Measurements from ENCODE around the gene FAF1. TPM values are rescaled to one million over a fixed set of nuclear protein-coding genes. Genes with fewer than 3 reads are reported as not detected.

Gene FAF1
- total RNA-seq, 2 donors from 2014 or later, result 17.8 to 27.5 TPM

GRCh38 chr1:50983219-50983802, 23.2 kb upstream of the FAF1 start:
- WGBS, 2 donors, result 34 to 45% methylated on average over 2 of the region's 2 CpGs
- H3K27ac ChIP-seq, result peak overlapping the region in 1 of 4 donors; percentile 97
- no peak for TF ChIP-seq CTCF (IDR thresholded peaks at IDR 0.05)
- no peak for TF ChIP-seq POLR2A (IDR thresholded peaks at IDR 0.05)
- ATAC-seq, result no peak
- no peak for DNase-seq
- H3K36me3 ChIP-seq (replicated peaks in 1 of 2; ENCODE audit: insufficient read depth in 1 of 2, low read depth in 2 of 2), result no peaks in the 10 kb centered on the region
- H3K4me1 ChIP-seq, result peaks cover 10% of the 10 kb centered on the region
- no peaks in the 10 kb centered on the region for H3K27me3 ChIP-seq
- H3K4me3 ChIP-seq, result no peak overlapping the region
- H3K9me3 ChIP-seq, result no peaks in the 10 kb centered on the region
- intact Hi-C loops (cut with DNase I), result no loop called here

- Histone ChIP-seq H3K27ac (peak overlapping the region in 1 of 4 donors; percentile 97), H3K4me3 (no peak overlapping the region), H3K27me3 (no peaks in the 10 kb centered on the region), H3K36me3 (replicated peaks in 1 of 2; ENCODE audit: insufficient read depth in 1 of 2, low read depth in 2 of 2) (no peaks in the 10 kb centered on the region), H3K4me1 (peaks cover 10% of the 10 kb centered on the region), H3K9me3 (no peaks in the 10 kb centered on the region)
- no peak for TF ChIP-seq CTCF (IDR thresholded peaks at IDR 0.05)
- no peak for ATAC-seq
- no peak for DNase-seq
- intact Hi-C loops (cut with DNase I), result no loop called here
- WGBS, 2 donors, result 67 to 89% methylated on average over 3 of the region's 3 CpGs
These were observed 22.5 kb upstream of the FAF1 start for GRCh38 chr1:50982611-50983010.

GRCh38 chr1:50981741-50982140, 21.7 kb upstream of the FAF1 start:
- intact Hi-C loops (cut with DNase I), result no loop called here
- H3K4me3 ChIP-seq, result no peak overlapping the region
- TF ChIP-seq POLR2A (IDR thresholded peaks at IDR 0.05) (no peak), CTCF (IDR thresholded peaks at IDR 0.05) (no peak)
- no peaks in the 10 kb centered on the region for H3K27me3 ChIP-seq
- no peak for DNase-seq
- peaks cover 13% of the 10 kb centered on the region for H3K4me1 ChIP-seq
- peak overlapping the region in 1 of 4 donors; percentile 97 for H3K27ac ChIP-seq
- H3K9me3 ChIP-seq, result no peaks in the 10 kb centered on the region
- ATAC-seq, result no peak
- WGBS, 2 donors, result 64 to 65% methylated on average over 1 of the region's 1 CpG
- no peaks in the 10 kb centered on the region for H3K36me3 ChIP-seq (replicated peaks in 1 of 2; ENCODE audit: insufficient read depth in 1 of 2, low read depth in 2 of 2)

- DNase-seq (no peak), ATAC-seq (no peak)
- no peaks in the 10 kb centered on the region for H3K27me3 ChIP-seq
- TF ChIP-seq CTCF (IDR thresholded peaks at IDR 0.05), result no peak
- no peak for TF ChIP-seq POLR2A (IDR thresholded peaks at IDR 0.05)
- no peaks in the 10 kb centered on the region for H3K9me3 ChIP-seq
- H3K36me3 ChIP-seq (replicated peaks in 1 of 2; ENCODE audit: insufficient read depth in 1 of 2, low read depth in 2 of 2), result no peaks in the 10 kb centered on the region
- intact Hi-C loops (cut with DNase I), result no loop called here
- peak overlapping the region in 3 of 4 donors; percentile 88 to 97 (median 92) for H3K27ac ChIP-seq
- H3K4me1 ChIP-seq, result peaks cover 19% of the 10 kb centered on the region
- H3K4me3 ChIP-seq, result no peak overlapping the region
These were observed 20.4 kb upstream of the FAF1 start for GRCh38 chr1:50980505-50980904.

- DNase-seq (no peak), ATAC-seq (no peak)
- 19 to 42% methylated on average over 1 of the region's 1 CpG for WGBS, 2 donors
- intact Hi-C loops (cut with DNase I), result no loop called here
- Histone ChIP-seq H3K4me1 (peaks cover 19% of the 10 kb centered on the region), H3K36me3 (replicated peaks in 1 of 2; ENCODE audit: insufficient read depth in 1 of 2, low read depth in 2 of 2) (no peaks in the 10 kb centered on the region), H3K4me3 (no peak overlapping the region), H3K27ac (peak overlapping the region in 3 of 4 donors; percentile 88 to 97 (median 92)), H3K27me3 (no peaks in the 10 kb centered on the region), H3K9me3 (no peaks in the 10 kb centered on the region)
- TF ChIP-seq CTCF (IDR thresholded peaks at IDR 0.05) (no peak), POLR2A (IDR thresholded peaks at IDR 0.05) (no peak)
These were observed 19.9 kb upstream of the FAF1 start for GRCh38 chr1:50979937-50980336.
